Measurements from ENCODE around the gene DPPA5.
"Not testable (repeated sequence)": the region's sequence is repeated elsewhere in the genome, so short reads cannot be mapped to it uniquely, and the experiment has no call there.

Gene DPPA5

GRCh38 chr6:73309785-73310502, 44.1 kb downstream of the DPPA5 start:
- TF ChIP-seq TCF4 (CRISPR knock-in tag; IDR thresholded peaks at IDR 0.05; ENCODE audit: borderline replicate concordance): 0 out of 2 replicates have a peak, but pooled peaks have one; percentile 14
- no peak for TF ChIP-seq CSDC2 (CRISPR knock-in tag; IDR thresholded peaks at IDR 0.05)
- peak; percentile 98 for ATAC-seq

GRCh38 chr6:73309535-73309784, 44.6 kb downstream of the DPPA5 start:
- no peak for TF ChIP-seq PATZ1 (CRISPR knock-in tag; IDR thresholded peaks at IDR 0.05; ENCODE audit: borderline replicate concordance)
- no peak for ATAC-seq

- TF ChIP-seq CSDC2 (CRISPR knock-in tag; IDR thresholded peaks at IDR 0.05) (no peak), TSHZ2 (CRISPR knock-in tag; IDR thresholded peaks at IDR 0.05) (no peak), ZFP3 (CRISPR knock-in tag; IDR thresholded peaks at IDR 0.05) (no peak), BACH2 (CRISPR knock-in tag; IDR thresholded peaks at IDR 0.05; ENCODE audit: borderline replicate concordance) (no peak), PATZ1 (CRISPR knock-in tag; IDR thresholded peaks at IDR 0.05; ENCODE audit: borderline replicate concordance) (no peak), PPARA (CRISPR knock-in tag; IDR thresholded peaks at IDR 0.05; ENCODE audit: borderline replicate concordance) (no peak), ZNF8 (CRISPR knock-in tag; IDR thresholded peaks at IDR 0.05) (no peak), RARB (CRISPR knock-in tag; IDR thresholded peaks at IDR 0.05) (no peak)
- no peak for ATAC-seq
Observed at GRCh38 chr6:73308712-73309534, 45.2 kb downstream of the DPPA5 start.

- ATAC-seq: not testable (repeated sequence)
Observed at GRCh38 chr6:73303773-73304172, 50.3 kb downstream of the DPPA5 start.
